ENCODE measurements around the gene PRMT9.

GRCh38 chr4:147644471-147644870 is 39.5 kb downstream of the PRMT9 start:
- no peak for TF ChIP-seq EZH2 (IDR thresholded peaks at IDR 0.05; ENCODE audit: borderline replicate concordance, low read length)
- TF ChIP-seq CTCF (conservative IDR thresholded peaks at IDR 0.05 in 1 of 2, IDR thresholded peaks at IDR 0.05 in 1 of 2; ENCODE audit: extremely low read depth in 1 of 2, insufficient read depth in 1 of 2, low read depth in 1 of 2, low read length in 2 of 2) = no peak
